Measurements from ENCODE around the gene GRIK4. TPM values are rescaled to one million over a fixed set of nuclear protein-coding genes. Genes with fewer than 3 reads are reported as not detected.
A peak's percentile ranks its signal among the peaks of the same experiment; 100 is the strongest.

Gene GRIK4
- total RNA-seq, 2 experiments from 2014 or later = not detected

DNA sequence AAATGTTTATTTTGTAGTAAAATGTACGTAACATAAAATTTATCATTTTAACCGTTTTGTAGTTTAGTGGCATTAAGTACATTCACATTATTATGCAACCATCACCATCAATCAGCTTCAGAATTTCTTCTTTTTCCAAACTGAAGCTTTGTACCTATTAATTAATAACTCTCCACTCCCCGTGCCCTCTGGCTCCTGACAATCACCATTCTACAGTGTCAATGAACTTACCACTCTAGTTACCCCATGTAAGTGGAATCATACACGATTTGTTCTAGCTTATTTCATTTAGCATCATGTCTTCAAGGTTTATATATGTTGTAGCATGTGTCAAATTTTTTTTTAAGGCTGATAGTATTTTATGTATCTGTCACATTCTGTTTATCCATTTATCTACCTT, 522.1 kb downstream of the GRIK4 start:
- ChIA-PET POLR2A (no interaction called here), CTCF (no interaction called here)
- Mint-ChIP-seq H3K27me3 (no peaks in the 10 kb centered on the region), H3K4me1 (ENCODE audit: low read depth) (peaks cover 23% of the 10 kb centered on the region), H3K4me3 (no peak overlapping the region), H3K9me3 (no peaks in the 10 kb centered on the region), H3K27ac (no peak overlapping the region), H3K36me3 (peaks cover 6% of the 10 kb centered on the region)
- DNase-seq = no peak
- intact Hi-C loops (cut with micrococcal nuclease) = loop anchor here (10.0 kb wide), 1 partner anchor 161 kb away; no protein-coding TSS in a partner anchor

DNA sequence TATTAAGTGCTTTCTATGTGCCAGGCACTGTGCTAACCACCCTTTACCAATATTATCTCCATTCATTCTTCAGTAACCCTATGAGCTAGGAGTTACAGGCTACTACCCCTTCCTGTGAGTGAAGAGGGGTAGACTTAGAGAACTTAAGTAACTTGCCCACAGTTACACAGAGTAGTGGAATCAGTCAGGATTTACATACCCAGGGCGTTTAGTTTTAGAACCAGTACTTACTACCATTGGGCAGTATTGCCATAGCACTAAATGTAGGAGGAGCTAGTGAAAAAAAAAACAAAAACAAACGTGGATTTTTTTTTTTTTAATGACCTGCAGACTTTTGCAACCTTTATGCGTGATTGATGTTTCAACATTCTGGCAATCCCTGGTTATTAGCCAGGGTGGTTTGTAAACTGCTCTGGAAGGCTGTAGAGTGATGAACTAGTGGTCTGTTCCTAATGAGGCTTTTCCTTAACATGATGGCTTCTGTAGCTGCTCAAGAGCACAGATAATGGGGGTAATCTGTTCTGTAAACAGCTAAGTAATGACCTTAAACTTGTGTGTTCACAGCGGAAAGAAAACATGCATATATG, 523.7 kb downstream of the GRIK4 start:
- ChIA-PET CTCF (interaction anchor here (1.0 to 1.2 kb wide), 2 partner anchors 10 to 11 kb away, joined by 4 read pairs; partner anchors contain the start of gene TBCEL), POLR2A (no interaction called here)
- no peak for DNase-seq
- no peak overlapping the region for H3K4me3 Mint-ChIP-seq
- H3K9me3 Mint-ChIP-seq = no peaks in the 10 kb centered on the region
- no peak overlapping the region for H3K27ac Mint-ChIP-seq
- H3K4me1 Mint-ChIP-seq (ENCODE audit: low read depth) = peaks cover 15% of the 10 kb centered on the region
- intact Hi-C loops (cut with micrococcal nuclease) = loop anchor here (10.0 kb wide), 1 partner anchor 160 kb away; no protein-coding TSS in a partner anchor
- H3K36me3 Mint-ChIP-seq = peaks cover 1% of the 10 kb centered on the region
- no peaks in the 10 kb centered on the region for H3K27me3 Mint-ChIP-seq

DNA sequence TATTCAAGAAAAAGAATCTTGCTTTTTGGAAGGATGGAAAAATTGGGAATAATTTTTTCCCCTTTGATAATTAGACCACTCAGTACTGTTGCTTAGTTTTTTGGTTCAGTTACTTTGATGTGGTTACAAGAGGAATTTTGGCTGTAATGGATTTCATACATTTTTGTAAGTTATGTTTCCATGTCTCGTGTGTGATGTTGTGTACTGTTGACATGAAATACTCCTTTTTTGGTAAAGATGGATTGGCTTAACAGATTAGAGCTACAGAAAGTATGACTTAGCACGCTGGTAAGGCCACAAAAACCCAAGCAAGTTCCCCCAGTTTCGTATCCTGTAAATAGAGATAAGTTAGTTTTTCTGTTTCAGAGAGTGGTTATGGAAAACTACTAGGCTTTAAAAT, 524.2 kb downstream of the GRIK4 start:
- Mint-ChIP-seq H3K27ac (no peak overlapping the region), H3K9me3 (no peaks in the 10 kb centered on the region), H3K27me3 (no peaks in the 10 kb centered on the region), H3K4me3 (no peak overlapping the region), H3K4me1 (ENCODE audit: low read depth) (peaks cover 13% of the 10 kb centered on the region), H3K36me3 (no peaks in the 10 kb centered on the region)
- intact Hi-C loops (cut with micrococcal nuclease) = loop anchor here (10.0 kb wide), 1 partner anchor 159 kb away; no protein-coding TSS in a partner anchor
- DNase-seq = peak; percentile 20
- ChIA-PET POLR2A (no interaction called here), CTCF (interaction anchor here (1.2 kb wide), 1 partner anchor 11 kb away, joined by 4 read pairs; no protein-coding TSS in a partner anchor)

DNA sequence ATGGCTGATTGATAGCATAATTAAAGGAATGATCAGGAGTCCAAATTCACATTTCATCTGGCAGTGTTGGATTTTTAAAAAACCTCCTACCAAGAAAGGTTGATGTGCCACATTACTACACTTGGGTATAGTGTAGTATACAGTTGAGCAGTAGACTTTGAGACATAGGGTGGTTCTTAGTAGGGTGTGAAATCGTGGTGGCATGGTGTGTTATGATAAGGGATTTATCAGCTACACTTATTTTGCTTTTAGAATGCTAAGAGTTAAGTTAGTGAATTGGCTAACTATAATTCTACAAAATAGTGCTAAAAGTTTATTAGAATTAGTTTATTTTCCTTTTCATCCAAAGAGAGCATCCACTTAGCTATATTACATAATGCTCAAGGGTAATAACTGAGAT, 525.5 kb downstream of the GRIK4 start:
- CTCF ChIA-PET = no interaction called here
- DNase-seq = no peak
- no peaks in the 10 kb centered on the region for H3K27me3 Mint-ChIP-seq
- no peaks in the 10 kb centered on the region for H3K36me3 Mint-ChIP-seq
- intact Hi-C loops (cut with micrococcal nuclease) = loop anchor here (10.0 kb wide), 1 partner anchor 158 kb away; no protein-coding TSS in a partner anchor
- no peak overlapping the region for H3K27ac Mint-ChIP-seq
- no peak overlapping the region for H3K4me3 Mint-ChIP-seq
- H3K9me3 Mint-ChIP-seq = no peaks in the 10 kb centered on the region
- H3K4me1 Mint-ChIP-seq (ENCODE audit: low read depth) = peaks cover 13% of the 10 kb centered on the region
- POLR2A ChIA-PET = no interaction called here

Other genes starting within 250 kb of the GRIK4 start
- gene TLCD5, start 186.4 kb upstream of the GRIK4 start, total RNA-seq = 1 to 10 TPM; 1.0 to 1.6 TPM
- gene ARHGEF12, start 175.3 kb upstream of the GRIK4 start, total RNA-seq = 10 to 100 TPM; 16.4 to 16.9 TPM

Data from activated CD4-positive, alpha-beta memory T cell treated with anti-CD3 and anti-CD28 coated beads for 36 hours (primary cell).